ENCODE data around the gene PAPPA. TPM values are rescaled to one million over a fixed set of nuclear protein-coding genes. Genes with fewer than 3 reads are reported as not detected.

Gene PAPPA
- total and polyA plus RNA-seq, 7 experiments from 2014 or later = 0.07 to 0.64 (median 0.48) TPM; not detected in 4

GRCh38 chr9:116336133-116336862 is 182.7 kb downstream of the PAPPA start:
- ChIA-PET CTCF (no interaction called here), POLR2A (no interaction called here)
- H3K4me1 ChIP-seq (ENCODE audit: control insufficient read depth in 2 of 2, insufficient read depth in 2 of 2, low read length in 2 of 2) = no peaks in the 10 kb centered on the region
- H3K27ac ChIP-seq (ENCODE audit: low read depth, low read length) = no peak overlapping the region
- Mint-ChIP-seq H3K4me3 (no peak overlapping the region), H3K9me3 (peaks cover 0 to 3% (median 0%) of the 10 kb centered on the region in 11 donors), H3K27me3 (peaks cover 0 to 17% (median 2%) of the 10 kb centered on the region in 5 donors), H3K27ac (no peak overlapping the region), H3K4me1 (no peaks in the 10 kb centered on the region), H3K36me3 (peaks cover 0 to 4% (median 0%) of the 10 kb centered on the region in 5 donors)
- H3K9me3 ChIP-seq (ENCODE audit: control insufficient read depth in 2 of 3, low read length in 3 of 3) = no peaks in the 10 kb centered on the region
- DNase-seq (no peak), ATAC-seq (no peak)
- no peak overlapping the region for H3K4me3 ChIP-seq (ENCODE audit: low read length)
- H3K27me3 ChIP-seq (ENCODE audit: control insufficient read depth in 2 of 2, insufficient read depth in 2 of 2, low read length in 2 of 2) = no peaks in the 10 kb centered on the region
- H3K36me3 ChIP-seq (ENCODE audit: control insufficient read depth in 2 of 3, insufficient read depth in 3 of 3, low read length in 3 of 3) = no peaks in the 10 kb centered on the region
- intact Hi-C loops (cut with micrococcal nuclease) = no loop called here

- no peak for ATAC-seq
- ChIA-PET CTCF (no interaction called here), POLR2A (no interaction called here)
- Histone ChIP-seq H3K27me3 (ENCODE audit: control insufficient read depth in 2 of 2, insufficient read depth in 2 of 2, low read length in 2 of 2) (no peaks in the 10 kb centered on the region), H3K9me3 (ENCODE audit: control insufficient read depth in 2 of 3, low read length in 3 of 3) (no peaks in the 10 kb centered on the region), H3K4me3 (ENCODE audit: low read length) (no peak overlapping the region), H3K36me3 (ENCODE audit: control insufficient read depth in 2 of 3, insufficient read depth in 3 of 3, low read length in 3 of 3) (no peaks in the 10 kb centered on the region), H3K4me1 (ENCODE audit: control insufficient read depth in 2 of 2, insufficient read depth in 2 of 2, low read length in 2 of 2) (no peaks in the 10 kb centered on the region), H3K27ac (ENCODE audit: low read depth, low read length) (no peak overlapping the region)
- H3K27me3 Mint-ChIP-seq = peaks cover 0 to 15% (median 6%) of the 10 kb centered on the region in 5 donors
- peaks cover 0 to 4% (median 0%) of the 10 kb centered on the region in 5 donors for H3K36me3 Mint-ChIP-seq
- H3K4me3 Mint-ChIP-seq = no peak overlapping the region
- peaks cover 0 to 3% (median 0%) of the 10 kb centered on the region in 11 donors for H3K9me3 Mint-ChIP-seq
- intact Hi-C loops (cut with micrococcal nuclease) = no loop called here
- DNase-seq = no peak
- H3K27ac Mint-ChIP-seq = no peak overlapping the region
- H3K4me1 Mint-ChIP-seq = no peaks in the 10 kb centered on the region
These were observed 183.4 kb downstream of the PAPPA start for GRCh38 chr9:116337015-116337414.

- POLR2A ChIA-PET = no interaction called here
- CTCF ChIA-PET = no interaction called here
- H3K36me3 ChIP-seq (ENCODE audit: control insufficient read depth in 2 of 3, insufficient read depth in 3 of 3, low read length in 3 of 3) = no peaks in the 10 kb centered on the region
- no peak overlapping the region for H3K27ac Mint-ChIP-seq
- DNase-seq (no peak), ATAC-seq (no peak)
- H3K4me3 Mint-ChIP-seq = no peak overlapping the region
- no peak overlapping the region for H3K4me3 ChIP-seq (ENCODE audit: low read length)
- intact Hi-C loops (cut with micrococcal nuclease) = no loop called here
- H3K4me1 Mint-ChIP-seq = no peaks in the 10 kb centered on the region
- H3K27ac ChIP-seq (ENCODE audit: low read depth, low read length) = no peak overlapping the region
- H3K4me1 ChIP-seq (ENCODE audit: control insufficient read depth in 2 of 2, insufficient read depth in 2 of 2, low read length in 2 of 2) = no peaks in the 10 kb centered on the region
- no peaks in the 10 kb centered on the region for H3K9me3 ChIP-seq (ENCODE audit: control insufficient read depth in 2 of 3, low read length in 3 of 3)
- H3K9me3 Mint-ChIP-seq = peaks cover 0 to 5% (median 0%) of the 10 kb centered on the region in 11 donors
- H3K27me3 Mint-ChIP-seq = peaks cover 0 to 15% (median 6%) of the 10 kb centered on the region in 5 donors
- H3K36me3 Mint-ChIP-seq = no peaks in the 10 kb centered on the region
- H3K27me3 ChIP-seq (ENCODE audit: control insufficient read depth in 2 of 2, insufficient read depth in 2 of 2, low read length in 2 of 2) = no peaks in the 10 kb centered on the region
These were observed 186.7 kb downstream of the PAPPA start for GRCh38 chr9:116340270-116340669.

GRCh38 chr9:116342061-116342460 is 188.5 kb downstream of the PAPPA start:
- no peaks in the 10 kb centered on the region for H3K4me1 ChIP-seq (ENCODE audit: control insufficient read depth in 2 of 2, insufficient read depth in 2 of 2, low read length in 2 of 2)
- H3K9me3 ChIP-seq (ENCODE audit: control insufficient read depth in 2 of 3, low read length in 3 of 3) = no peaks in the 10 kb centered on the region
- H3K27me3 ChIP-seq (ENCODE audit: control insufficient read depth in 2 of 2, insufficient read depth in 2 of 2, low read length in 2 of 2) = no peaks in the 10 kb centered on the region
- ChIA-PET CTCF (interaction anchor here (0.7 kb wide), 1 partner anchor 1513 kb away, joined by 3 read pairs; no protein-coding TSS in a partner anchor), POLR2A (no interaction called here)
- H3K4me3 ChIP-seq (ENCODE audit: low read length) = no peak overlapping the region
- intact Hi-C loops (cut with micrococcal nuclease) = no loop called here
- H3K36me3 ChIP-seq (ENCODE audit: control insufficient read depth in 2 of 3, insufficient read depth in 3 of 3, low read length in 3 of 3) = no peaks in the 10 kb centered on the region
- H3K27ac ChIP-seq (ENCODE audit: low read depth, low read length) = no peak overlapping the region
- Mint-ChIP-seq H3K36me3 (no peaks in the 10 kb centered on the region), H3K4me1 (no peaks in the 10 kb centered on the region), H3K27ac (no peak overlapping the region), H3K4me3 (no peak overlapping the region), H3K27me3 (peaks cover 0 to 15% (median 6%) of the 10 kb centered on the region in 5 donors), H3K9me3 (peaks cover 0 to 5% (median 0%) of the 10 kb centered on the region in 11 donors)
- ATAC-seq = no peak
- no peak for DNase-seq

- ChIA-PET CTCF (no interaction called here), POLR2A (no interaction called here)
- peaks cover 0 to 14% (median 6%) of the 10 kb centered on the region in 5 donors for H3K27me3 Mint-ChIP-seq
These were observed 189.3 kb downstream of the PAPPA start for GRCh38 chr9:116342941-116343340.

GRCh38 chr9:116344416-116344815 is 190.8 kb downstream of the PAPPA start:
- no peak overlapping the region for H3K27ac Mint-ChIP-seq

More at GRCh38 chr9:116342941-116343340, 189.3 kb downstream of the PAPPA start:
- Mint-ChIP-seq H3K4me1 (no peaks in the 10 kb centered on the region), H3K4me3 (no peak overlapping the region), H3K9me3 (peaks cover 0 to 5% (median 0%) of the 10 kb centered on the region in 11 donors), H3K36me3 (no peaks in the 10 kb centered on the region), H3K27ac (no peak overlapping the region)
- H3K9me3 ChIP-seq (ENCODE audit: control insufficient read depth in 2 of 3, low read length in 3 of 3) = no peaks in the 10 kb centered on the region
- no peaks in the 10 kb centered on the region for H3K27me3 ChIP-seq (ENCODE audit: control insufficient read depth in 2 of 2, insufficient read depth in 2 of 2, low read length in 2 of 2)
- H3K4me3 ChIP-seq (ENCODE audit: low read length) = no peak overlapping the region
- intact Hi-C loops (cut with micrococcal nuclease) = no loop called here
- DNase-seq (no peak), ATAC-seq (no peak)
- no peaks in the 10 kb centered on the region for H3K36me3 ChIP-seq (ENCODE audit: control insufficient read depth in 2 of 3, insufficient read depth in 3 of 3, low read length in 3 of 3)
- no peak overlapping the region for H3K27ac ChIP-seq (ENCODE audit: low read depth, low read length)
- no peaks in the 10 kb centered on the region for H3K4me1 ChIP-seq (ENCODE audit: control insufficient read depth in 2 of 2, insufficient read depth in 2 of 2, low read length in 2 of 2)

GRCh38 chr9:116345393-116345792 is 191.8 kb downstream of the PAPPA start:
- no peaks in the 10 kb centered on the region for H3K4me1 Mint-ChIP-seq
- no peak overlapping the region for H3K27ac ChIP-seq (ENCODE audit: low read depth, low read length)
- H3K4me3 ChIP-seq (ENCODE audit: low read length) = no peak overlapping the region
- no peak for ATAC-seq
- ChIA-PET POLR2A (no interaction called here), CTCF (no interaction called here)
- peaks cover 0 to 5% (median 0%) of the 10 kb centered on the region in 11 donors for H3K9me3 Mint-ChIP-seq
- no peaks in the 10 kb centered on the region for H3K36me3 Mint-ChIP-seq
- H3K4me3 Mint-ChIP-seq = no peak overlapping the region
- H3K27me3 Mint-ChIP-seq = peaks cover 0 to 7% (median 5%) of the 10 kb centered on the region in 5 donors
- DNase-seq = no peak
- H3K27me3 ChIP-seq (ENCODE audit: control insufficient read depth in 2 of 2, insufficient read depth in 2 of 2, low read length in 2 of 2) = no peaks in the 10 kb centered on the region
- H3K4me1 ChIP-seq (ENCODE audit: control insufficient read depth in 2 of 2, insufficient read depth in 2 of 2, low read length in 2 of 2) = no peaks in the 10 kb centered on the region
- H3K9me3 ChIP-seq (ENCODE audit: control insufficient read depth in 2 of 3, low read length in 3 of 3) = no peaks in the 10 kb centered on the region
- H3K36me3 ChIP-seq (ENCODE audit: control insufficient read depth in 2 of 3, insufficient read depth in 3 of 3, low read length in 3 of 3) = no peaks in the 10 kb centered on the region
- intact Hi-C loops (cut with micrococcal nuclease) = no loop called here
- H3K27ac Mint-ChIP-seq = no peak overlapping the region

More at GRCh38 chr9:116344416-116344815, 190.8 kb downstream of the PAPPA start:
- Mint-ChIP-seq H3K4me1 (no peaks in the 10 kb centered on the region), H3K9me3 (peaks cover 0 to 5% (median 0%) of the 10 kb centered on the region in 11 donors), H3K27me3 (peaks cover 0 to 10% (median 6%) of the 10 kb centered on the region in 5 donors), H3K4me3 (no peak overlapping the region), H3K36me3 (no peaks in the 10 kb centered on the region)
- Histone ChIP-seq H3K9me3 (ENCODE audit: control insufficient read depth in 2 of 3, low read length in 3 of 3) (no peaks in the 10 kb centered on the region), H3K36me3 (ENCODE audit: control insufficient read depth in 2 of 3, insufficient read depth in 3 of 3, low read length in 3 of 3) (no peaks in the 10 kb centered on the region), H3K27me3 (ENCODE audit: control insufficient read depth in 2 of 2, insufficient read depth in 2 of 2, low read length in 2 of 2) (no peaks in the 10 kb centered on the region), H3K4me3 (ENCODE audit: low read length) (no peak overlapping the region), H3K4me1 (ENCODE audit: control insufficient read depth in 2 of 2, insufficient read depth in 2 of 2, low read length in 2 of 2) (no peaks in the 10 kb centered on the region), H3K27ac (ENCODE audit: low read depth, low read length) (no peak overlapping the region)
- ChIA-PET POLR2A (no interaction called here), CTCF (no interaction called here)
- no peak for ATAC-seq
- intact Hi-C loops (cut with micrococcal nuclease) = no loop called here
- no peak for DNase-seq
